Ovary (tissue), 9 donors: ENCODE measurements around the gene BTG1. TPM values are rescaled to one million over a fixed set of nuclear protein-coding genes. Genes with fewer than 3 reads are reported as not detected.

Experiments
- DNase-seq, 5 donors: peaks; one replicate each; pipeline ENCODE4 v3.0.0-alpha.2; 2019 to 2020
- H3K27ac ChIP-seq, 2 donors: fragments of 200-600 bp; one replicate each; pipeline versions ENCODE4 v1.5.1 to v1.8.0; 2019 to 2022
- H3K27me3 ChIP-seq: fragments of 200-600 bp; one replicate; pipeline ENCODE4 v1.8.0; 2022
- H3K36me3 ChIP-seq: fragments of 200-600 bp; sonication (generic); one replicate; pipeline ENCODE4 v1.5.1; 2019
- H3K4me1 ChIP-seq: one replicate; pipeline ENCODE4 v1.8.1; 2013; ENCODE audit warnings: mild to moderate bottlenecking, moderate library complexity; ENCODE audit not compliant: insufficient read depth
- H3K4me3 ChIP-seq: fragments of 200-600 bp; sonication (generic); one replicate; pipeline ENCODE4 v1.5.1; 2017
- H3K9me3 ChIP-seq, 2 donors: fragments of 200-600 bp in 1 of 2; sonication (generic) in 1 of 2; one replicate each; pipeline versions ENCODE4 v1.5.1 to v1.8.1; 2013 to 2019; ENCODE audit warnings: mild to moderate bottlenecking in 1 of 2, moderate library complexity in 1 of 2
- CTCF ChIP-seq, 3 donors: fragments of 450-650 bp in 2 of 3; fragments of 200-600 bp in 1 of 3; IDR thresholded peaks; one replicate each; pipeline versions ENCODE4 v1.5.1 to v1.8.0; 2016 to 2022; ENCODE audit warnings: antibody characterized with exemption in 3 of 3, mild to moderate bottlenecking in 1 of 3
- EP300 ChIP-seq: sonication (generic); formaldehyde crosslinking; IDR thresholded peaks from one replicate; pipeline ENCODE4 v1.6.1; 2017; ENCODE audit warnings: antibody characterized with exemption
- POLR2A ChIP-seq: fragments of 450-650 bp; IDR thresholded peaks from one replicate; pipeline ENCODE4 v1.6.1; 2017; ENCODE audit warnings: antibody characterized with exemption, mild to moderate bottlenecking, moderate library complexity
- WGBS, 3 donors: extraction: QIAGEN DNeasy Blood & Tissue Kit in 1 of 3; methylation state at CpG; one replicate each; pipeline versions ENCODE4 v1.1.5 to v1.1.7; 2013 to 2017; 5-methylcytosine and 5-hydroxymethylcytosine counted together
- intact Hi-C, 4 donors: fragments of 100-400 bp; cut with DNase I; formaldehyde crosslinking; loops; one replicate each; pipeline versions ENCODE4 v1.11.0 to v1.15.1; 2022 to 2023
- polyA plus RNA-seq, 2 donors: library from polyadenylated mRNA; stranded (reverse); fragments of 200-250 nt in 1 of 2; fragments of 350-450 nt in 1 of 2; fragmentation: Illumina TruSeq in 1 of 2; extraction: RNeasy Lipid Tissue Mini Kit (QIAGEN cat#74804) in 1 of 2; gene quantifications; one replicate each; pipeline ENCODE4 v1.2.3, GENCODE V29; 2013 to 2014
- total RNA-seq, 7 donors: library from RNA; depleted of rRNA in 2 of 7; stranded (reverse); fragments of >200 nt in 2 of 7; fragmentation: NEBNext Ultra II Directional in 3 of 7; extraction: Animal tissue kit (Norgen Biotek cat#: 25700) in 3 of 7; gene quantifications; one replicate each; pipeline versions ENCODE4 v1.1.0 to v1.2.4, GENCODE V29; 2016 to 2023
- donor health status: DM: no; HTN: no; CAD: no; lungs with moderate emphysema.
- donor health status: DM: no; HTN: no; CAD: no.
- donor health status: Bipolar disorder and iron deficiency.
- donor health status: DM: yes; HTN: yes; CAD: no.
- donor health status: DM: no; HTN: no; CAD: no.
- donor health status: DM: yes; HTN: yes; CAD: no.

Gene BTG1
- total and polyA plus RNA-seq, 9 donors: 55.8 to 145 (median 86.1) TPM

GRCh38 chr12:92167075-92167474 lies 21.4 kb upstream of the BTG1 start:
- 92 to 99% (median 96%) methylated on average over 2 of the region's 2 CpGs for WGBS, 3 donors
- intact Hi-C loops: no loop called here

GRCh38 chr12:92164712-92165111 lies 19.1 kb upstream of the BTG1 start:
- WGBS, 3 donors: 71 to 84% (median 75%) methylated on average over 1 of the region's 1 CpG
- no peak for DNase-seq
- Histone ChIP-seq H3K27ac (no peak overlapping the region), H3K4me1 (no peaks in the 10 kb centered on the region), H3K36me3 (no peaks in the 10 kb centered on the region), H3K9me3 (no peaks in the 10 kb centered on the region), H3K4me3 (no peak overlapping the region), H3K27me3 (no peaks in the 10 kb centered on the region)
- TF ChIP-seq CTCF (IDR thresholded peaks at IDR 0.05): no peak
- no peak for TF ChIP-seq EP300
- no peak for TF ChIP-seq POLR2A
- intact Hi-C loops: no loop called here

More at GRCh38 chr12:92167075-92167474, 21.4 kb upstream of the BTG1 start:
- Histone ChIP-seq H3K9me3 (no peaks in the 10 kb centered on the region), H3K4me3 (no peak overlapping the region), H3K36me3 (no peaks in the 10 kb centered on the region), H3K4me1 (no peaks in the 10 kb centered on the region), H3K27ac (no peak overlapping the region), H3K27me3 (no peaks in the 10 kb centered on the region)
- TF ChIP-seq CTCF (IDR thresholded peaks at IDR 0.05) (no peak), POLR2A (no peak), EP300 (no peak)
- DNase-seq: no peak

GRCh38 chr12:92162079-92162478 lies 16.4 kb upstream of the BTG1 start:
- intact Hi-C loops: no loop called here
- Histone ChIP-seq H3K27ac (no peak overlapping the region), H3K36me3 (no peaks in the 10 kb centered on the region), H3K4me1 (peaks cover 4% of the 10 kb centered on the region), H3K4me3 (no peak overlapping the region), H3K9me3 (no peaks in the 10 kb centered on the region), H3K27me3 (no peaks in the 10 kb centered on the region)
- no peak for DNase-seq
- TF ChIP-seq POLR2A (no peak), EP300 (no peak), CTCF (IDR thresholded peaks at IDR 0.05) (no peak)
- WGBS, 3 donors: 47 to 76% (median 57%) methylated on average over 1 of the region's 1 CpG

GRCh38 chr12:92158796-92159439 lies 13.3 kb upstream of the BTG1 start:
- no peaks in the 10 kb centered on the region for H3K27me3 ChIP-seq
- intact Hi-C loops: loop anchor here in 1 of 4 donors (10.0 kb wide), 1 partner anchor 406 kb away; no protein-coding TSS in a partner anchor
- peak overlapping the region in 1 of 2 donors; percentile 36 for H3K27ac ChIP-seq
- peaks cover 4% of the 10 kb centered on the region for H3K4me1 ChIP-seq
- TF ChIP-seq POLR2A (no peak), CTCF (IDR thresholded peaks at IDR 0.05) (no peak), EP300 (no peak)
- no peaks in the 10 kb centered on the region for H3K9me3 ChIP-seq
- WGBS, 3 donors: 12 to 37% (median 14%) methylated on average over 6 of the region's 6 CpGs
- H3K4me3 ChIP-seq: no peak overlapping the region
- H3K36me3 ChIP-seq: no peaks in the 10 kb centered on the region
- no peak for DNase-seq
